ENCODE data around the gene NBPF3. TPM values are rescaled to one million over a fixed set of nuclear protein-coding genes. Genes with fewer than 3 reads are reported as not detected.
A peak's percentile ranks its signal among the peaks of the same experiment; 100 is the strongest.
"Not testable (repeated sequence)": the region's sequence is repeated elsewhere in the genome, so short reads cannot be mapped to it uniquely, and the experiment has no call there.

NBPF3 gene
- total and polyA plus RNA-seq, 2 experiments from 2014 or later: 3.6 to 14.3 TPM

- Histone ChIP-seq H3K79me2 (peaks cover 17% of the 10 kb centered on the region), H4K20me1 (ENCODE audit: insufficient read depth, poor library complexity, severe bottlenecking) (no peaks in the 10 kb centered on the region), H3K4me3 (no peak overlapping the region), H3K9me2 (replicated peaks; ENCODE audit: insufficient read depth) (no peaks in the 10 kb centered on the region), H3K4me1 (ENCODE audit: insufficient read depth) (peaks cover 8% of the 10 kb centered on the region), H3K27me3 (no peaks in the 10 kb centered on the region), H3K27ac (no peak overlapping the region), H2AFZ (peak overlapping the region; percentile 66), H3K36me3 (replicated peaks; ENCODE audit: insufficient read depth, low read depth) (no peaks in the 10 kb centered on the region), H3K4me2 (peak overlapping the region; percentile 89), H3K9me3 (ENCODE audit: low read depth) (no peaks in the 10 kb centered on the region)
- 75% methylated on average over 14 of the region's 15 CpGs for WGBS (ENCODE audit: low lambda C conversion rate, missing lambda C conversion rate)
- TF ChIP-seq EZH2 (IDR thresholded peaks at IDR 0.05; ENCODE audit: borderline replicate concordance) (no peak), CTCF (IDR thresholded peaks at IDR 0.05; ENCODE audit: poor library complexity) (no peak), EZH2phosphoT487 (IDR thresholded peaks at IDR 0.05; ENCODE audit: low read depth, severe bottlenecking, unreplicated experiment) (no peak)
- DNase-seq (ENCODE audit: low spot score): no peak
These were observed 2.6 kb upstream of the NBPF3 start for GRCh38 chr1:21437341-21437640.

- 95% methylated on average over 12 of the region's 12 CpGs for WGBS (ENCODE audit: low lambda C conversion rate, missing lambda C conversion rate)
- H3K27me3 ChIP-seq; H3K4me3 ChIP-seq; H4K20me1 ChIP-seq (ENCODE audit: insufficient read depth, poor library complexity, severe bottlenecking); DNase-seq (ENCODE audit: low spot score); H3K4me2 ChIP-seq; H3K9me2 ChIP-seq (replicated peaks; ENCODE audit: insufficient read depth); H3K9me3 ChIP-seq (ENCODE audit: low read depth); H3K36me3 ChIP-seq (replicated peaks; ENCODE audit: insufficient read depth, low read depth); H2AFZ ChIP-seq; H3K4me1 ChIP-seq (ENCODE audit: insufficient read depth); H3K27ac ChIP-seq: not testable (repeated sequence)
- H3K79me2 ChIP-seq: peaks cover 31% of the 10 kb centered on the region
These were observed 1.2 kb upstream of the NBPF3 start for GRCh38 chr1:21438646-21439312.

GRCh38 chr1:21439345-21439720 lies 604 bp upstream of the NBPF3 start:
- TF ChIP-seq EZH2phosphoT487 (IDR thresholded peaks at IDR 0.05; ENCODE audit: low read depth, severe bottlenecking, unreplicated experiment) (no peak), CTCF (IDR thresholded peaks at IDR 0.05; ENCODE audit: poor library complexity) (no peak)
- 38% methylated on average over 7 of the region's 7 CpGs for WGBS (ENCODE audit: low lambda C conversion rate, missing lambda C conversion rate)
- H3K4me1 ChIP-seq (ENCODE audit: insufficient read depth): peaks cover 8% of the 10 kb centered on the region
- H3K27ac ChIP-seq: peak overlapping the region; percentile 86
- H4K20me1 ChIP-seq (ENCODE audit: insufficient read depth, poor library complexity, severe bottlenecking): no peaks in the 10 kb centered on the region
- H3K9me2 ChIP-seq (replicated peaks; ENCODE audit: insufficient read depth): no peaks in the 10 kb centered on the region
- DNase-seq (ENCODE audit: low spot score): no peak
- no peaks in the 10 kb centered on the region for H3K36me3 ChIP-seq (replicated peaks; ENCODE audit: insufficient read depth, low read depth)
- peaks cover 36% of the 10 kb centered on the region for H3K79me2 ChIP-seq
- peak overlapping the region; percentile 52 for H3K4me3 ChIP-seq
- H2AFZ ChIP-seq: peak overlapping the region; percentile 62
- H3K27me3 ChIP-seq: no peaks in the 10 kb centered on the region
- H3K4me2 ChIP-seq: peak overlapping the region; percentile 95
- H3K9me3 ChIP-seq (ENCODE audit: low read depth): no peaks in the 10 kb centered on the region

- H3K36me3 ChIP-seq (replicated peaks; ENCODE audit: insufficient read depth, low read depth); H3K9me3 ChIP-seq (ENCODE audit: low read depth); H4K20me1 ChIP-seq (ENCODE audit: insufficient read depth, poor library complexity, severe bottlenecking); H3K27me3 ChIP-seq; DNase-seq (ENCODE audit: low spot score); H3K9me2 ChIP-seq (replicated peaks; ENCODE audit: insufficient read depth); H3K4me1 ChIP-seq (ENCODE audit: insufficient read depth): not testable (repeated sequence)
- 7% methylated on average over 20 of the region's 21 CpGs for WGBS (ENCODE audit: low lambda C conversion rate, missing lambda C conversion rate)
- Histone ChIP-seq H3K4me3 (peak overlapping the region; percentile 52), H3K4me2 (peak overlapping the region; percentile 95), H3K79me2 (peaks cover 40% of the 10 kb centered on the region), H3K27ac (peak overlapping the region; percentile 0), H2AFZ (peak overlapping the region; percentile 67)
These were observed 741 bp downstream of the NBPF3 start for GRCh38 chr1:21440630-21441125.

- not testable (repeated sequence) for H2AFZ ChIP-seq; DNase-seq (ENCODE audit: low spot score); H3K9me3 ChIP-seq (ENCODE audit: low read depth); H3K36me3 ChIP-seq (replicated peaks; ENCODE audit: insufficient read depth, low read depth); H3K27ac ChIP-seq; H3K9me2 ChIP-seq (replicated peaks; ENCODE audit: insufficient read depth); H3K27me3 ChIP-seq; H3K4me1 ChIP-seq (ENCODE audit: insufficient read depth); H3K4me3 ChIP-seq; H4K20me1 ChIP-seq (ENCODE audit: insufficient read depth, poor library complexity, severe bottlenecking); H3K4me2 ChIP-seq
- H3K79me2 ChIP-seq: peaks cover 33% of the 10 kb centered on the region
- 94% methylated on average over 2 of the region's 2 CpGs for WGBS (ENCODE audit: low lambda C conversion rate, missing lambda C conversion rate)
These were observed 6.7 kb downstream of the NBPF3 start for GRCh38 chr1:21446647-21447046.

All from hepatocyte (in vitro differentiated cells).